HG02623 (cell line): ENCODE data around the gene SMARCD2.

ENCODE experiments used
- ATAC-seq: cut with Tn5 transposase; IDR thresholded peaks from one replicate; pipeline ENCODE4 v1.9.1; 2021; ENCODE audit warnings: moderate library complexity; ENCODE audit not compliant: unreplicated experiment

SMARCD2 gene

DNA sequence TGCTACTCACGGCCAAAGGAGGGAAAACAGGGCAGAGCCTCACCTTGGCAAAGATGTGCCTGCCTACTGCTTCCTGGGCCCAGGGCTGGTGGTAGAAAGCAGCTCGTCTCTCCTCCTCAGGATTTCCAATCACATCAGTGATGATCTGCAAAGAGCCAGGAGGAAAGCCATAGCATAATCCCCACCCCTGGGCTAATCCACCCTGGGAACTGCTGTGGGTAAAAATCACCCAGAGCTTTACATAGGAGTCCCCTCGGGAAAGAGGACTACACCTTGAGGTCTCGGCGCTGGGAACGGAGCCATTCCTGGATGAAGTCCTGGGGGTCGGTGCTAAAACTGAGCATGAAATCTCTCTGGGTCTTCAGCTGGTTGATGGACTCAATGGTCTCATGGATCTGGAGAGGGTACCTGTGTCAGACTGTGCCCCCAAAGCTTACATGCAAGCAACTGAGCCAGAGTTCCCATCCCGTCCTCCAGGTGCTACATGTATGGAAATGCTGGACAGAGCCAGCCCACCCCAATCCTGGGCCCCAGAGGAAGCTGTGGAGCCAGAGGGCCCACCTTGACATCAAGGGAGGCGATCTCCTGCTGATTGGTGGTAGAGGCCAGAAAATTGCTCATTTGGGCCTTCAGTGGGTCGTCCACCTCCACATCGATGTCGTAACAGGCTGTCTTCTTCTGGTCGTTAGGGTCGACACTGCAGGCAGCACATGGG, 9.3 kb downstream of the SMARCD2 start:
- no peak for ATAC-seq

DNA sequence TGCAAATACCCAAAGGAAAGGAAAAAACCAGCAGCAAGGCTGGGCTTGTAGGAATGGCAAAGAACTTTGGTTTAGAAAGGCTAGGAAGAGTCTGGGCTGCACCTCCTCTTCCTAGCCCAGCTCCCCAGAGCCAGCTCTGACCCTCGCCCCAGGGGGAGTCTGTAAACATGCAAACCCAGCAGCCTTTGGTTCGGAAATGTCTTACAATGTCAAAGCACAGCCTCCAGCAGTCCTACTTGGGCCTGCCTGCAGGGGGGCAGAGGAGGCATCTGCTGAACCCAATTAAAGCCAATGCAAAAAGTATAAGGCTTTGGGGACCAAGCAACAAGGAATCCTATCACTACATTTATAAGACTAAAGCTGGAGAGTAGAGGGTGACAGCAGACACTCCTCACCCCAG, 10.0 kb downstream of the SMARCD2 start:
- ATAC-seq = no peak

- no peak for ATAC-seq
Measured at GRCh38 chr17:63832014-63832413, 10.5 kb downstream of the SMARCD2 start.

- no peak for ATAC-seq
Measured at GRCh38 chr17:63831505-63831904, 11.0 kb downstream of the SMARCD2 start.

- ATAC-seq = no peak
Measured at GRCh38 chr17:63830904-63831491, 11.5 kb downstream of the SMARCD2 start.

DNA sequence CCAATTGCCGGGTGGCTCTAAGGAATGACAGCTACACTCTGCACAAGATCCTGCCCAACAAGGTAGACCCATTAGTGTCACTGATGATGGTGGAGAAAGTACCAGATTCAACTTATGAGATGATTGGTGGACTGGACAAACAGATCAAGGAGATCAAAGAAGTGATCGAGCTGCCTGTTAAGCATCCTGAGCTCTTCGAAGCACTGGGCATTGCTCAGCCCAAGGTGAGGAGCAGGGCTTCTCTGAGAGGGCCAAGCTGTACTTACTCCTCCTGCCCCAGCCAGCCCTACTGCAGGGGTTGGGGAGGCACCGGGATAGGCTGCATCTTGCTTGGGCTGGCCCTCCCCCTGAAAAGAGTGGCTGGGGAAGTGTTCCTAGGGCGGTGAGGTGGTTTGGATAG, 12.2 kb downstream of the SMARCD2 start:
- ATAC-seq = no peak

GRCh38 chr17:63828936-63829335, 13.5 kb downstream of the SMARCD2 start:
- ATAC-seq = no peak

DNA sequence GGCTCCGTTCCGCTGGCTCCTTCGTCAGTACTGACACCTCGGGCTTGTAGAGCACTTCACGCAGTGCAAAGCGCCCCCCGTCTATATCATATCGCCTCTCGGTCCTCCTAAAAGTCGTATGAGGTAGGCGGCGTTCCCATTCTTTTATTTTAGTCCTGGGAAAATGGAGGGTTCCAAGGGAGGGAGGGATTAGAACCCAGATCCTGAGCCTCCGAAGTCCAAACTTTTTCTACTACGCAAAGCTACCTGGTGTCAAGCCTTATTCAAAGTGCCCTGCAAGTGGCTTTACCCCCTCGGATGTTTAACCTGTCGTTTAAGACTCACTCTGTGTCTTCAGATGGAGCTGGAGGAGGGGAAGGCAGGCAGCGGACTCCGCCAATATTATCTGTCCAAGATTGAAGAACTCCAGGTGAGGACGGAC, 14.7 kb downstream of the SMARCD2 start:
- ATAC-seq = no peak

GRCh38 chr17:63827002-63827800, 15.3 kb downstream of the SMARCD2 start, which contains the start of the genes FTSJ3 and PSMC5:
Gene FTSJ3, minus strand, starts transcription at chr17:63827663. Its CDS starts 761 bp downstream, at chr17:63826902.
Gene PSMC5, plus strand, starts transcription at chr17:63827431. Its CDS starts 60 bp downstream, at chr17:63827491.
- peak; percentile 93 for ATAC-seq

GRCh38 chr17:63826468-63827001, 15.9 kb downstream of the SMARCD2 start:
- no peak for ATAC-seq

DNA sequence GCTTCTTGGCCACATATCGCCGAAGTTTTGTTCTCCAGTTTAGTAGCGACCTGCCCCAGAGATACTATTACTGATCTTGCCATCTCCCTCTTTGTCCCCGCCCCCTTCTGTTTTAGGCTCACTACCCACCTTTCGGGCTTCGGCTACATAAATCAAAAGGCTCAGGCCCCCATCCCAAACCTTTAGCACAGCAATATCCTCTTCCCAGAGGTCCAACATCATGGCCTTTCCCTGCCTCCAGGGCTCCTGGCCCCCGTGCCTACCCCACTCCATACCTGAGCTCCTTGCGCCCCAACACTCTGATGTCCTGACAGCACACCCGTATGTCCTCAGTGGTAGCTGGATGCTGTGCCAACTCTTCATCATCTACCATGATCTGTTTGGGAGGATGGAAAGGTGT, 18.1 kb downstream of the SMARCD2 start:
- no peak for ATAC-seq

DNA sequence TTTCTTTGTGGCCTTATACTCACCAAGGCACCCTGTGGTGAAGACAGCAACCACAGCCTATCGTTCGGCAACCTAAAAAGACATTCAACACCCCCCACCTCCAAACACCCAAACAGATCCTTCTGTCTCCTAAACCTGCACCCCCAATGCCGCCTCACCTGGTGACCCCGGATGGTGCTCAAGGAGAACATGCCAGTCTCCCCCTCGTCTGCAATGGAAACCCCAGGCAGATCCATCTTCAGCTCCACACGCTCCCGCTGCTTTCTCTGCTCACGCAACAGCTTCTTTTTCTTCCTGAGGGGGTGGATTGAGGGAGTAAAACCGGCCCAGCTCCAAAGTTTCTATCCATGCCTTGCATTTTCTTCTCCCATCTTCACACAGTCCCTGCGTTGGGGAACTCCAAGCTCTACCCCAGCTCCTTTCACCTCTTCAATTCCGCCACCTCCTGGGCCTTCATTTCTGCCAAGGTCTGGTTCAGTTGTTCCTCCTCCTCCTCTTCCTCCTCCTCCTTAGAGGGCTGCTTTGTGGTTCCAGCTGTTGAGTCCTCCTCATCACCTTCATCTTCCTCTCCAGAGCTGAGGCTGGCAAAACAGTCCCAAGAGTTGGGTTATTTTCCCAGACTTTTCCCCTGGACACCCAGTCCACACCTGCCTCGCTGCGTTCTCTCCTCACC, 18.7 kb downstream of the SMARCD2 start:
- no peak for ATAC-seq

GRCh38 chr17:63822537-63822936, 19.9 kb downstream of the SMARCD2 start:
- ATAC-seq = no peak

- no peak for ATAC-seq
Measured at GRCh38 chr17:63821804-63822203, 20.7 kb downstream of the SMARCD2 start.

- ATAC-seq = no peak
Measured at GRCh38 chr17:63820963-63821561, 21.4 kb downstream of the SMARCD2 start.

DNA sequence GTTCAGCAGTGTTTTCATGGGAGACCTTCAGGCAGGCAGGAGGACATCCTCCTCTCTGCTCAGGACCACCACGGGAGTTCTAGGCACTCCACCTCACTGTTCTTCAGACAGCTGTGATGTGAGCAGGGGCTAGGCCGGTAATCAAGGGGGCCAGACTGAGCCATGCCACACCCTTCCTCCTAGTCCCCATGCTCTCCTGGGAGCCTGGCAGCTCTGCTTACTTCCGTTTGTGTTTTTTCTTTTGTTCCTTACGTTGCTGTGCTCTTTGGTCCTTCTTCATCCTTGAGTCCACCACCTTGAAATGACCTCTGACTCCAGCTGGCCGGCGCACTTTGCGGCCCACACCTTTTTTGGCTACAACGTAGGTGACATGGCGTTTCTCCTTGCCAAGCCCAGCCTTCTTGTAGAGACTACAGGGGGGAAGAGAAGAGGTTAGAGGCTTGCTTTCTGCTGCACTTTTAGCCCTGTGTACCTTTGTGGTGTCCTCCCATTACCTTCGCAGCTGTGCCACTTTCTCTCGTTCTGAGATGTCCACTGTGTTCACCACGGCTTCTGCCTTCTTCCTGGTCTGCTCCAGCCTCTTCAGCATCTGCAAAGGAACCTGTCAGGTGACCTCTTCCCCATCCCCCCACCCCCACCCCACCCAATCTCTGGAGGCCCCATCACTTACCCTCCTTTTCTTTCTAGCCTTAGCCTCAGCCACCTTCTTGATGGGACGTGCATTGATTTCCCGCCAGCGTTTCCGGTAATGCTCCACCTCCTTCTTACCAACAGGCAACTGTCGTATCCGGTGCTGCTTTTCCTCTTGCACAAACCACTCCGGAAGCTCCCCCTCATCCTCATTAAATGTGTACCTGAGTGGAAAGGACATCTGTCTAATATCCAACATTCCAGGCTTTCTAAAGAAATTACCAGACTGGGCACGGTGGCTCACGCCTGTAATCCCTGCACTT, 22.6 kb downstream of the SMARCD2 start:
- no peak for ATAC-seq

DNA sequence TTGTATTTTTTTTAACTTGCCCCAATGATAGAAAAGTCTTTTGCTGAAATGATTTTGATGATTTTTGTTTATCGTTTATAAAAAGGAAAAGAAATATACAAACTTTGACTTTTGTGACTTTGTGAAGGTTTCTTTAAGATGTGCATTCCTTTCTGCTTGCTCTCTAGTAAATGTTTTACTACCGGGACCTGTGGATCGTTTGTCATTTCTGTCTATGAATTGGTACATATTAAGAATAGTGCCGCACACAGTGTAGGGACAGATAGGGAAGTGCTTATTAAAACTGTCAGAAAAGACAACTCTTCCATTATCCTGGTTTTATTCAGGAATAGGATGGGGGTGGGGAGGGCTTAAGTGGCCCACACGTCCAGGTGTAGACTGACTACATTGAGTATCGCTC, 23.4 kb downstream of the SMARCD2 start:
- ATAC-seq = no peak

GRCh38 chr17:63817736-63818385, 24.6 kb downstream of the SMARCD2 start:
- no peak for ATAC-seq

DNA sequence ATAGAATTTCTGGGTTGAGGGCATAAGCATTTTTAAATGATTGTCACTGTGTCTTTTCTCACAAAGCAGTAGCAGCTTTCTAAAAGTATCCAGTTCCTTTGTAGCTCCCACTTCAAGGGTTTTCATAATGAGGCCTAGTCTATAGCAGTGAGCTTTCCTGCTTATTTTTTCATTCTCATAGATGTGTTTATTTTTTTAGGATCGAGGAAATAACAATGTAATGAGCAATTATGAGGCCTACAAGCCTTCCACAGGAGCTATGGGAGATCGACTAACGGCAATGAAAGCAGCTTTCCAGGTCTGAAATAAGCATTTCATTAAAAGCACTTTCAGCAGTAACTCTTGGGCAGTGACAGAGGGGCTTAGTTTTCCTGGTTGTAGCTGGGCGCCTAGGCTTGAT, 25.8 kb downstream of the SMARCD2 start:
- no peak for ATAC-seq
